PC-9 (cell line): ENCODE data around the gene IKBKE. TPM values are rescaled to one million over a fixed set of nuclear protein-coding genes. Genes with fewer than 3 reads are reported as not detected.

Experiments used
- BruUV-seq: library from RNA; stranded (reverse); fragments of 400-500 nt; replicated peaks from 2 replicates; lab custom pipeline; 2021; lab: Mats Ljungman, UMichigan
- CTCF ChIA-PET: fragments of 300-600 bp; sonication (Branson Sonifier 250); formaldehyde crosslinking; loops from one replicate; lab custom pipeline; 2022; ENCODE audit warnings: antibody characterized with exemption; lab: Charles Lee
- POLR2A ChIA-PET: fragments of 300-600 bp; sonication (Branson Sonifier 250); formaldehyde crosslinking; loops from one replicate; lab custom pipeline; 2022; ENCODE audit warnings: antibody characterized with exemption; ENCODE audit not compliant: unreplicated experiment; lab: Charles Lee
- DNase-seq, 2 experiments: peaks; one replicate each; pipeline versions ENCODE4 v3.0.0 to v3.0.0-alpha.2; 2015 to 2022; ENCODE audit warnings: mixed read lengths in 1 of 2
- H2AFZ ChIP-seq: fragments of 200-600 bp; sonication (generic); 2 replicates; pipeline ENCODE4 v1.8.1; 2017; ENCODE audit warnings: antibody characterized with exemption
- H3F3A ChIP-seq: fragments of 200-600 bp; sonication (generic); 2 replicates; pipeline ENCODE4 v1.8.1; 2017; ENCODE audit warnings: antibody characterized with exemption, mild to moderate bottlenecking, low read depth; ENCODE audit not compliant: insufficient read depth
- H3K27ac ChIP-seq: fragments of 200-600 bp; sonication (generic); 2 replicates; pipeline ENCODE4 v1.6.1; 2016; ENCODE audit warnings: mixed run types
- H3K27me3 ChIP-seq: fragments of 200-600 bp; sonication (generic); 2 replicates; pipeline ENCODE4 v1.6.1; 2016; ENCODE audit warnings: low read depth, mixed run types; ENCODE audit not compliant: insufficient read depth
- H3K36me3 ChIP-seq: fragments of 200-600 bp; sonication (generic); 2 replicates; pipeline ENCODE4 v1.6.1; 2016; ENCODE audit warnings: low read depth, mixed run types
- H3K4me1 ChIP-seq: fragments of 200-600 bp; sonication (generic); replicated peaks from 2 replicates; pipeline ENCODE4 v1.6.1; 2016; ENCODE audit warnings: mixed run types; ENCODE audit not compliant: insufficient read depth
- H3K4me2 ChIP-seq: fragments of 200-600 bp; sonication (generic); 2 replicates; pipeline ENCODE4 v1.6.1; 2017; ENCODE audit warnings: mixed run types
- H3K4me3 ChIP-seq: fragments of 200-600 bp; sonication (generic); 2 replicates; pipeline ENCODE4 v1.6.1; 2016; ENCODE audit warnings: mixed run types
- H3K79me2 ChIP-seq: fragments of 200-600 bp; sonication (generic); 2 replicates; pipeline ENCODE4 v1.6.1; 2017; ENCODE audit warnings: low read depth, mixed run types
- H3K9me2 ChIP-seq: fragments of 200-600 bp; sonication (generic); 2 replicates; pipeline ENCODE4 v1.8.1; 2017; ENCODE audit warnings: mild to moderate bottlenecking; ENCODE audit not compliant: insufficient read depth
- H3K9me3 ChIP-seq: fragments of 200-600 bp; sonication (generic); 2 replicates; pipeline ENCODE4 v1.8.1; 2016; ENCODE audit warnings: low read depth; ENCODE audit not compliant: insufficient read depth
- H4K20me1 ChIP-seq: fragments of 200-600 bp; sonication (generic); 2 replicates; pipeline ENCODE4 v1.8.1; 2017; ENCODE audit not compliant: insufficient read depth
- CTCF ChIP-seq: fragments of 200-600 bp; sonication (generic); conservative IDR thresholded peaks from 2 replicates; pipeline ENCODE4 v1.6.1; 2017; ENCODE audit warnings: mixed run types, antibody characterized with exemption, mild to moderate bottlenecking, moderate library complexity
- EZH2 ChIP-seq: fragments of 200-600 bp; sonication (generic); IDR thresholded peaks from 2 replicates; pipeline ENCODE4 v1.8.0; 2017; ENCODE audit warnings: antibody characterized with exemption, low read depth
- intact Hi-C: fragments of 100-400 bp; cut with micrococcal nuclease; formaldehyde crosslinking; loops from one replicate; pipeline ENCODE4 v1.10.0; 2022; ENCODE audit not compliant: unreplicated experiment
- total RNA-seq: library from RNA; stranded (reverse); gene quantifications from 2 replicates; pipeline ENCODE4 v1.2.3, GENCODE V29; 2021

Gene IKBKE
- total RNA-seq, 1 experiment from 2014 or later = 12.5 TPM

GRCh38 chr1:206455289-206455665 lies 15.0 kb upstream of the IKBKE start:
- Histone ChIP-seq H3K9me3 (no peaks in the 10 kb centered on the region), H3K4me1 (no peaks in the 10 kb centered on the region), H2AFZ (no peak overlapping the region), H3K36me3 (peaks cover 19% of the 10 kb centered on the region), H3K4me2 (no peak overlapping the region), H3K9me2 (no peaks in the 10 kb centered on the region), H3K27ac (no peak overlapping the region), H3K4me3 (no peak overlapping the region), H3F3A (no peaks in the 10 kb centered on the region), H3K79me2 (no peaks in the 10 kb centered on the region), H3K27me3 (no peaks in the 10 kb centered on the region), H4K20me1 (no peaks in the 10 kb centered on the region)
- intact Hi-C loops = no loop called here
- BruUV-seq = no TSS peak
- TF ChIP-seq EZH2 (no peak), CTCF (no peak)
- CTCF ChIA-PET = no interaction called here
- no peak for DNase-seq
- POLR2A ChIA-PET = interaction anchor here (0.6 kb wide), 1 partner anchor 473 kb away, joined by 3 read pairs; no protein-coding TSS in a partner anchor

DNA sequence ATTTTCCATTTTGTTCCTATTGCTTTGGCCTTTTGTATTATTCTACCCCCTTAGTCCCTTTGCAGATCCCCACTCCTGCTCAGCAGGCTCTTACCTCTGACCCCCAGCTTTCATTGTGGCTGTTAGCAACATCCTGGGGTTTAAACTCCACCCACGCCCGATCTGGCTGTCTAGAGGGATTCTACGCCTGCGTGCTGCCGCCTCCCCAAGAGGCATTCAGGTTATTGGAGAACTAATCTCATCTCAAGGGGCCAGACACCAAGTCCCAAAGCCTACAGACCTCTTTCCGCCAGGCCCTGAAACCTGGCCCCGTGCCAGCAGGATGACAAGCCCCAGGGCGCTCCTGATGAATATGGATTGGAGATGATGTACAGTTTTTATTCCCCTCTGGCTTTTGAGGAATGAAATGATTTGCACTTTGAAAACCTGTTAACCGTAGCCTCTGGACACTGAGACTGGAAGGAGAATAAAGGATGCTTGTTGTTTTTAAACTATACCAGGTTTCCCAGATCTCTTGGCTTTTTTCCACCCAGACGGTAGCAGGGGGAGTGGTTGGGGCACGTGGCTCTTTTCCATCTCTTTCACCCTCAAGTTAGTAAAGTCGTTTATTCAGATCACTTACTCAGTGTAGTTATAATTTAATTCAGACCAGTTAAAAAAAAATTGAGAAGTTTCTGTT lies 14.5 kb upstream of the IKBKE start:
- H3K36me3 ChIP-seq = peaks cover 19% of the 10 kb centered on the region
- peak in 1 of 2 experiments; percentile 30 for DNase-seq
- no peaks in the 10 kb centered on the region for H3K79me2 ChIP-seq
- H3K27ac ChIP-seq = no peak overlapping the region
- no peak overlapping the region for H3K4me2 ChIP-seq
- no peaks in the 10 kb centered on the region for H3K27me3 ChIP-seq
- ChIA-PET CTCF (no interaction called here), POLR2A (interaction anchor here (0.6 kb wide), 1 partner anchor 474 kb away, joined by 3 read pairs; no protein-coding TSS in a partner anchor)
- H3K4me3 ChIP-seq = no peak overlapping the region
- no peak overlapping the region for H2AFZ ChIP-seq
- intact Hi-C loops = no loop called here
- no TSS peak for BruUV-seq
- no peaks in the 10 kb centered on the region for H4K20me1 ChIP-seq
- no peaks in the 10 kb centered on the region for H3K9me3 ChIP-seq
- no peaks in the 10 kb centered on the region for H3F3A ChIP-seq
- TF ChIP-seq EZH2 (no peak), CTCF (no peak)
- H3K4me1 ChIP-seq = no peaks in the 10 kb centered on the region
- no peaks in the 10 kb centered on the region for H3K9me2 ChIP-seq

- Histone ChIP-seq H3K27ac (no peak overlapping the region), H3K4me2 (no peak overlapping the region)
- POLR2A ChIA-PET = no interaction called here
These were observed 13.5 kb upstream of the IKBKE start for GRCh38 chr1:206456577-206457370.

More at GRCh38 chr1:206456577-206457370, 13.5 kb upstream of the IKBKE start:
- CTCF ChIA-PET = no interaction called here
- no TSS peak for BruUV-seq
- Histone ChIP-seq H3K4me1 (no peaks in the 10 kb centered on the region), H3K79me2 (no peaks in the 10 kb centered on the region), H3K36me3 (peaks cover 16% of the 10 kb centered on the region), H4K20me1 (no peaks in the 10 kb centered on the region), H3K27me3 (no peaks in the 10 kb centered on the region), H3K4me3 (no peak overlapping the region), H3F3A (no peaks in the 10 kb centered on the region), H3K9me3 (no peaks in the 10 kb centered on the region), H3K9me2 (no peaks in the 10 kb centered on the region), H2AFZ (no peak overlapping the region)
- intact Hi-C loops = no loop called here
- peak in 1 of 2 experiments; percentile 33 for DNase-seq
- no peak for TF ChIP-seq EZH2
- no peak for TF ChIP-seq CTCF
